HK-2 (cell line): ENCODE data around the gene H1-8.
"Not testable (repeated sequence)": the region's sequence is repeated elsewhere in the genome, so short reads cannot be mapped to it uniquely, and the experiment has no call there.

Experiments used
- DNase-seq: peaks from one replicate; pipeline ENCODE4 v3.0.0-alpha.2; 2018; ENCODE audit not compliant: unreplicated experiment

The H1-8 gene

GRCh38 chr3:129543156-129543790 is at the start of gene H1-8:
TSS of gene H1-8 (plus strand) at chr3:129543175. CDS start at chr3:129543219, 44 bp downstream.
- no peak for DNase-seq

GRCh38 chr3:129493206-129493605 is 49.8 kb upstream of the H1-8 start:
- DNase-seq = no peak

- DNase-seq = not testable (repeated sequence)
Measured at GRCh38 chr3:129494499-129494898, 48.5 kb upstream of the H1-8 start.

- not testable (repeated sequence) for DNase-seq
Measured at GRCh38 chr3:129495006-129495639, 47.9 kb upstream of the H1-8 start.

- not testable (repeated sequence) for DNase-seq
Measured at GRCh38 chr3:129497876-129498275, 45.1 kb upstream of the H1-8 start.

GRCh38 chr3:129498603-129499488 is 44.1 kb upstream of the H1-8 start:
- not testable (repeated sequence) for DNase-seq

- not testable (repeated sequence) for DNase-seq
Measured at GRCh38 chr3:129499604-129500333, 43.2 kb upstream of the H1-8 start.

GRCh38 chr3:129500334-129500658 is 42.7 kb upstream of the H1-8 start:
- DNase-seq = no peak

GRCh38 chr3:129501630-129502029 is 41.3 kb upstream of the H1-8 start:
- DNase-seq = no peak

- no peak for DNase-seq
Measured at GRCh38 chr3:129502641-129503408, 40.1 kb upstream of the H1-8 start.

- no peak for DNase-seq
Measured at GRCh38 chr3:129503471-129504291, 39.3 kb upstream of the H1-8 start.

- DNase-seq = no peak
Measured at GRCh38 chr3:129504471-129505100, 38.4 kb upstream of the H1-8 start.

- no peak for DNase-seq
Measured at GRCh38 chr3:129505341-129505740, 37.6 kb upstream of the H1-8 start.

- DNase-seq = no peak
Measured at GRCh38 chr3:129506231-129506742, 36.7 kb upstream of the H1-8 start.

GRCh38 chr3:129507181-129507831 is 35.7 kb upstream of the H1-8 start:
- no peak for DNase-seq

GRCh38 chr3:129512595-129512994 is 30.4 kb upstream of the H1-8 start:
- no peak for DNase-seq

- DNase-seq = no peak
Measured at GRCh38 chr3:129513705-129514104, 29.3 kb upstream of the H1-8 start.

GRCh38 chr3:129514110-129514509 is 28.9 kb upstream of the H1-8 start:
- no peak for DNase-seq

GRCh38 chr3:129514563-129514962 is 28.4 kb upstream of the H1-8 start:
- DNase-seq = no peak
